H9 (cell line): ENCODE results near the gene ALDH1L1. TPM values are rescaled to one million over a fixed set of nuclear protein-coding genes. Genes with fewer than 3 reads are reported as not detected.

Source experiments
- DNase-seq: peaks from one replicate; pipeline ENCODE4 v3.0.0-alpha.2; 2017
- H2AFZ ChIP-seq: one replicate; pipeline ENCODE4 v1.6.1; 2013; ENCODE audit warnings: mild to moderate bottlenecking, low read length, control low read depth, moderate library complexity
- H2AK5ac ChIP-seq: 2 replicates; pipeline ENCODE4 v1.6.1; 2013; ENCODE audit warnings: low read length, control low read depth, mixed read lengths; ENCODE audit not compliant: insufficient read length
- H2BK120ac ChIP-seq: one replicate; pipeline ENCODE4 v1.6.1; 2013; ENCODE audit warnings: low read depth, mild to moderate bottlenecking, low read length, control low read depth, inconsistent platforms; ENCODE audit not compliant: poor library complexity, severe bottlenecking
- H2BK12ac ChIP-seq: 2 replicates; pipeline ENCODE4 v1.6.1; 2013; ENCODE audit warnings: low read length, control low read depth, mixed read lengths, low read depth; ENCODE audit not compliant: insufficient read length
- H2BK15ac ChIP-seq: 2 replicates; pipeline ENCODE4 v1.6.1; 2013; ENCODE audit warnings: low read depth, low read length, control low read depth
- H2BK20ac ChIP-seq: one replicate; pipeline ENCODE4 v1.6.1; 2013; ENCODE audit warnings: low read depth, mild to moderate bottlenecking, low read length, control low read depth, inconsistent platforms; ENCODE audit not compliant: poor library complexity, severe bottlenecking
- H2BK5ac ChIP-seq: 2 replicates; pipeline ENCODE4 v1.6.1; 2013; ENCODE audit warnings: low read length, control low read depth, mixed read lengths; ENCODE audit not compliant: insufficient read length
- H3K14ac ChIP-seq: 2 replicates; pipeline ENCODE4 v1.6.1; 2013; ENCODE audit warnings: low read length, control low read depth; ENCODE audit not compliant: insufficient read depth
- H3K18ac ChIP-seq: 2 replicates; pipeline ENCODE4 v1.6.1; 2013; ENCODE audit warnings: low read depth, mild to moderate bottlenecking, mixed read lengths, low read length, control low read depth; ENCODE audit not compliant: insufficient read length
- H3K23ac ChIP-seq: 2 replicates; pipeline ENCODE4 v1.6.1; 2013; ENCODE audit warnings: low read length, control low read depth, mixed read lengths, low read depth; ENCODE audit not compliant: insufficient read length
- H3K23me2 ChIP-seq: 2 replicates; pipeline ENCODE4 v1.6.1; 2013; ENCODE audit warnings: low read depth, mild to moderate bottlenecking, mixed read lengths, low read length, control low read depth; ENCODE audit not compliant: insufficient read length, poor library complexity, severe bottlenecking
- H3K27ac ChIP-seq: 2 replicates; pipeline ENCODE4 v1.5.1; 2013; ENCODE audit warnings: low read length, control low read depth, mixed read lengths, low read depth; ENCODE audit not compliant: insufficient read length
- H3K27me3 ChIP-seq: 2 replicates; pipeline ENCODE4 v1.6.1; 2013; ENCODE audit warnings: low read length, control low read depth, inconsistent platforms; ENCODE audit not compliant: insufficient read depth
- H3K4ac ChIP-seq: 2 replicates; pipeline ENCODE4 v1.6.1; 2013; ENCODE audit warnings: low read depth, mild to moderate bottlenecking, control low read depth, inconsistent platforms, low read length, moderate library complexity
- H3K4me1 ChIP-seq: 2 replicates; pipeline ENCODE4 v1.6.1; 2013; ENCODE audit warnings: low read length, control low read depth, inconsistent platforms; ENCODE audit not compliant: insufficient read depth
- H3K4me2 ChIP-seq: 2 replicates; pipeline ENCODE4 v1.6.1; 2013; ENCODE audit warnings: low read length, control low read depth, mixed read lengths; ENCODE audit not compliant: insufficient read length, insufficient read depth
- H3K56ac ChIP-seq: 2 replicates; pipeline ENCODE4 v1.6.1; 2013; ENCODE audit warnings: low read depth, mild to moderate bottlenecking, mixed read lengths, low read length, control low read depth; ENCODE audit not compliant: insufficient read length
- H3K79me1 ChIP-seq: 2 replicates; pipeline ENCODE4 v1.6.1; 2013; ENCODE audit warnings: low read depth, mild to moderate bottlenecking, moderate library complexity, low read length, control low read depth, inconsistent platforms; ENCODE audit not compliant: insufficient read depth, poor library complexity, severe bottlenecking
- H3K79me2 ChIP-seq: 2 replicates; pipeline ENCODE4 v1.6.1; 2013; ENCODE audit warnings: low read length, control low read depth, inconsistent platforms; ENCODE audit not compliant: insufficient read depth
- H3K9ac ChIP-seq: 2 replicates; pipeline ENCODE4 v1.6.1; 2013; ENCODE audit warnings: low read length, control low read depth, mixed read lengths; ENCODE audit not compliant: insufficient read length; ENCODE audit errors: extremely low read depth
- H3K9me3 ChIP-seq: one replicate; pipeline ENCODE4 v1.6.1; 2013; ENCODE audit warnings: low read depth, low read length, inconsistent platforms; ENCODE audit not compliant: control insufficient read depth
- H3T11ph ChIP-seq: one replicate; pipeline ENCODE4 v1.6.1; 2013; ENCODE audit warnings: mild to moderate bottlenecking, low read length, control low read depth, inconsistent platforms
- H4K20me1 ChIP-seq: one replicate; pipeline ENCODE4 v1.6.1; 2013; ENCODE audit not compliant: control insufficient read depth, insufficient read length, insufficient read depth
- H4K5ac ChIP-seq: 2 replicates; pipeline ENCODE4 v1.6.1; 2013; ENCODE audit warnings: low read depth, mild to moderate bottlenecking, mixed read lengths, low read length, control low read depth; ENCODE audit not compliant: insufficient read length
- H4K8ac ChIP-seq: replicated peaks from 2 replicates; pipeline ENCODE4 v1.6.1; 2013; ENCODE audit warnings: low read length, control low read depth, mixed read lengths, low read depth; ENCODE audit not compliant: insufficient read length
- H4K91ac ChIP-seq: 2 replicates; pipeline ENCODE4 v1.6.1; 2013; ENCODE audit warnings: low read depth, mild to moderate bottlenecking, moderate library complexity, mixed read lengths, low read length, control low read depth; ENCODE audit not compliant: insufficient read length
- H3K27ac Mint-ChIP-seq, 3 experiments: 2 replicates in 2 of 3; 3 replicates in 1 of 3; pipeline ENCODE4 v1.8.0; 2020 to 2021; ENCODE audit warnings: mixed read lengths in 3 of 3, mild to moderate bottlenecking in 1 of 3, moderate library complexity in 1 of 3
- H3K27me3 Mint-ChIP-seq: 2 replicates; pipeline ENCODE4 v1.8.0; 2021; ENCODE audit warnings: low read depth, mild to moderate bottlenecking, moderate library complexity, mixed read lengths
- H3K36me3 Mint-ChIP-seq, 3 experiments: 2 replicates in 2 of 3; 3 replicates in 1 of 3; pipeline ENCODE4 v1.8.0; 2020 to 2021; ENCODE audit warnings: low read depth in 3 of 3, mixed read lengths in 3 of 3; ENCODE audit not compliant: insufficient read depth in 1 of 3
- H3K4me1 Mint-ChIP-seq, 2 experiments: 2 replicates each; pipeline ENCODE4 v1.8.0; 2020; ENCODE audit warnings: mixed read lengths in 2 of 2
- H3K4me3 Mint-ChIP-seq, 2 experiments: 2 replicates in 1 of 2; 3 replicates in 1 of 2; pipeline ENCODE4 v1.8.0; 2020 to 2021; ENCODE audit warnings: mild to moderate bottlenecking in 2 of 2, mixed read lengths in 2 of 2, moderate library complexity in 1 of 2
- H3K9me3 Mint-ChIP-seq, 2 experiments: 2 replicates in 1 of 2; 3 replicates in 1 of 2; pipeline ENCODE4 v1.8.0; 2020; ENCODE audit warnings: mild to moderate bottlenecking in 2 of 2, mixed read lengths in 2 of 2, moderate library complexity in 1 of 2
- CTCF ChIP-seq: fragments of 200-600 bp; sonication (generic); conservative IDR thresholded peaks from 3 replicates; pipeline ENCODE4 v1.8.0; 2021; ENCODE audit warnings: antibody characterized with exemption, mild to moderate bottlenecking
- WGBS: extraction: QIAGEN DNeasy Blood & Tissue Kit; methylation state at CpG from one replicate; pipeline ENCODE4 v1.1.7; 2013; ENCODE audit warnings: missing lambda C conversion rate, low lambda C conversion rate, mixed read lengths; ENCODE audit not compliant: insufficient read length; ENCODE audit errors: extremely low coverage; 5-methylcytosine and 5-hydroxymethylcytosine counted together
- total RNA-seq: library from RNA; stranded (reverse); gene quantifications from 2 replicates; pipeline ENCODE4 v1.2.1, GENCODE V29; 2021

ALDH1L1 gene
- total RNA-seq, 1 experiment from 2014 or later, result 0.90 TPM

GRCh38 chr3:126085276-126085675, 95.1 kb downstream of the ALDH1L1 start:
- H3K79me1 ChIP-seq, result no peaks in the 10 kb centered on the region
- H3K4ac ChIP-seq, result no peak overlapping the region
- no peak overlapping the region for H2AFZ ChIP-seq
- H3K14ac ChIP-seq, result no peak overlapping the region
- no peaks in the 10 kb centered on the region for H3K79me2 ChIP-seq
- no peak for TF ChIP-seq CTCF
- H4K20me1 ChIP-seq, result no peaks in the 10 kb centered on the region
- no peak overlapping the region for H2BK20ac ChIP-seq
- H3K23me2 ChIP-seq, result peaks cover 3% of the 10 kb centered on the region
- no peak overlapping the region for H2BK15ac ChIP-seq
- no CpG with 5 or more reads among the region's 7 CpGs for WGBS
- no peak overlapping the region for H4K91ac ChIP-seq
- no peak overlapping the region for H2BK120ac ChIP-seq
- H3K27ac Mint-ChIP-seq, result no peak overlapping the region
- no peak overlapping the region for H3K4me2 ChIP-seq
- no peak overlapping the region for H3T11ph ChIP-seq
- no peak overlapping the region for H2BK5ac ChIP-seq
- H4K8ac ChIP-seq, result no peak overlapping the region
- peaks cover 9 to 14% of the 10 kb centered on the region in 2 experiments for H3K4me1 Mint-ChIP-seq
- H3K9ac ChIP-seq, result no peak overlapping the region
- H3K9me3 ChIP-seq, result no peaks in the 10 kb centered on the region
- no peak overlapping the region for H2AK5ac ChIP-seq
- no peak overlapping the region for H3K23ac ChIP-seq
- no peak overlapping the region for H3K18ac ChIP-seq
- no peaks in the 10 kb centered on the region for H3K27me3 ChIP-seq
- no peak overlapping the region for H4K5ac ChIP-seq
- peak overlapping the region in 1 of 2 experiments; percentile 77; a peak in 2 of 5 replicates for H3K4me3 Mint-ChIP-seq
- H3K36me3 Mint-ChIP-seq, result peaks cover 3 to 48% (median 21%) of the 10 kb centered on the region in 3 experiments; a peak in 6 of 7 replicates
- H2BK12ac ChIP-seq, result no peak overlapping the region
- no peaks in the 10 kb centered on the region for H3K27me3 Mint-ChIP-seq
- DNase-seq, result no peak
- no peak overlapping the region for H3K56ac ChIP-seq
- H3K4me1 ChIP-seq, result no peaks in the 10 kb centered on the region
- peaks cover 45 to 46% of the 10 kb centered on the region in 2 experiments for H3K9me3 Mint-ChIP-seq
- H3K27ac ChIP-seq, result no peak overlapping the region
